Hepatocyte (in vitro differentiated cells): ENCODE data around the gene NADK.

Experiments used
- CTCF ChIP-seq: fragments of 200-600 bp; sonication (generic); IDR thresholded peaks from 2 replicates; pipeline ENCODE4 v1.5.1; 2016; ENCODE audit warnings: antibody characterized with exemption, mild to moderate bottlenecking; ENCODE audit not compliant: poor library complexity
- EZH2 ChIP-seq: fragments of 200-600 bp; sonication (generic); IDR thresholded peaks from 2 replicates; pipeline ENCODE4 v1.6.1; 2016; ENCODE audit warnings: antibody characterized with exemption, mild to moderate bottlenecking, borderline replicate concordance

- TF ChIP-seq CTCF (no peak), EZH2 (no peak)
Measured at GRCh38 chr1:1817221-1817620, 39.0 kb upstream of the NADK start.
